GM18505 (cell line): ENCODE measurements around the gene LIAS.
"Not testable (repeated sequence)": the region's sequence is repeated elsewhere in the genome, so short reads cannot be mapped to it uniquely, and the experiment has no call there.

Experiments used
- ATAC-seq: cut with Tn5 transposase; IDR thresholded peaks from one replicate; pipeline ENCODE4 v1.9.1; 2021; ENCODE audit not compliant: unreplicated experiment
- POLR2A ChIP-seq: IDR thresholded peaks from 4 replicates; pipeline ENCODE4 v1.6.1; 2011; ENCODE audit warnings: borderline replicate concordance; ENCODE audit not compliant: insufficient read depth, insufficient read length; ENCODE audit errors: extremely low read depth

The LIAS gene

GRCh38 chr4:39442998-39443397 is 15.9 kb upstream of the LIAS start:
- TF ChIP-seq POLR2A, result no peak
- no peak for ATAC-seq

DNA sequence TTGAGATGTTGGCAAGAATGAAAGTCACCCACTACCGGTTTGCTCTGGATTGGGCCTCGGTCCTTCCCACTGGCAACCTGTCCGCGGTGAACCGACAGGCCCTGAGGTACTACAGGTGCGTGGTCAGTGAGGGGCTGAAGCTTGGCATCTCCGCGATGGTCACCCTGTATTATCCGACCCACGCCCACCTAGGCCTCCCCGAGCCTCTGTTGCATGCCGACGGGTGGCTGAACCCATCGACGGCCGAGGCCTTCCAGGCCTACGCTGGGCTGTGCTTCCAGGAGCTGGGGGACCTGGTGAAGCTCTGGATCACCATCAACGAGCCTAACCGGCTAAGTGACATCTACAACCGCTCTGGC is 12.4 kb upstream of the LIAS start:
- ATAC-seq, result no peak
- TF ChIP-seq POLR2A, result no peak

- peak; percentile 85 for ATAC-seq
- peak; percentile 51 for TF ChIP-seq POLR2A
Observed at GRCh38 chr4:39446842-39447573, 11.8 kb upstream of the LIAS start.

GRCh38 chr4:39450618-39451017 is 8.2 kb upstream of the LIAS start:
- no peak for TF ChIP-seq POLR2A
- ATAC-seq, result no peak

DNA sequence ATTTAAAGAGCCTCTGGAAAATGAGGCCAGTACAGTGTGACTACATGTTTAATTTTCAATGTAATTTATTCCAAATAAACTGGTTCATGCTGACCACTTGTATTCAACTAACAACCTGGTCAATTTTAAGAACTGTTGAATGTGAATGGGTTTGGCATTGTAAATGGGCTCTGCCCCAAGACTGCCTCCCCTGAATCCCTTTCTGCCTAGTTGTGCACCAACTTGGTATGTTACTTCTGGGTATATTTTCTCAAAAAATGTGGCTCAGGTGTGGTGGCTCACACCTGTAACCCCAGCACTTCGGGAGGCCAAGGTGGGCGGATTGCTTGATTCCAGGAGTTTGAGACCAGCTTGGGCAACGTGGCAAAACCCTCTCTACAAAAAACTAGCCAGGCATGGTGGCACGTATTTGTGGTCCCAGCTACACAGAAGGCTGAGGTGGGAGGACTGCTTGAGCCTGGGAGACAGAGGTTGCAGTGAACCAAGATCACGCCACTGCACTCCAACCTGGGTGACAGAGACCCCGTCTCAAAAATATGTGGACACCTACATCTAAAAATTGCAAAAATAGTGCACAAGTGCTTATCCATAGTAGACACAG is 7.3 kb upstream of the LIAS start:
- no peak for ATAC-seq
- peak; percentile 9 for TF ChIP-seq POLR2A

DNA sequence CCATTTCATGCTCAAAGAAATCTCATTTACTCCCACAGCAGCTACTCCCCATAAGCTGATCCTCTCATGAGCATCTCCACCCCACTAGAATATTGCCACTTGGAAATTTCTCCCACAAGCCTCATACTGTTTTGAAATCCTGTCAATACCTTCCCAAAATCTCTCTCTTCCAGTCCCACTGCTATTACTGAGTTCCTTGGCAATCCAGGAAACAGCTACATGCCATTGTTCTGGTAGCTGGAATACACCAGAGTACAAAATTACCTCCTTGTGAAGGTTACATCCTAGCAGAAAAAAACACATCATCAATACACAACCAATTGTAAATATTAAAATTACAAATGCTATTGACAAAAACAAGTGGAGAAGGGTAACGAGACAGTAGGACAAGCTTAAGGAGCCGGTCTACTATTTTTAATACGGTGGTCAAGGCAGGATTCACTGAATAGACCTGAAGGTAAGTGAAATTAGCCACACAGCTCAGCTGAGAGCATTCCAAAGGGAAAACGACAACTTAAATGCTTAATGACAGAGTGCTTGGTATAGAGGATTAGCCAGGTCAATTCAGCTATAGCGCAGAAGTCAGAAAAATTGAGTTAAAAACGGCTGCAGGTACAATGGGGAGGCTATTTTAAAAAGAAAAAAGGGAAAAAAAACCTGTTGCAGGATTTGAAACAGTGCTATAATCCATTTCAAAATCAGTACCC is 6.5 kb upstream of the LIAS start:
- TF ChIP-seq POLR2A, result no peak
- no peak for ATAC-seq

GRCh38 chr4:39452860-39453587 is 5.8 kb upstream of the LIAS start:
- ATAC-seq, result no peak
- peak; percentile 56 for TF ChIP-seq POLR2A

GRCh38 chr4:39453738-39454137 is 5.1 kb upstream of the LIAS start:
- no peak for ATAC-seq
- TF ChIP-seq POLR2A, result no peak

- no peak for ATAC-seq
- peak; percentile 16 for TF ChIP-seq POLR2A
Observed at GRCh38 chr4:39455486-39455885, 3.4 kb upstream of the LIAS start.

DNA sequence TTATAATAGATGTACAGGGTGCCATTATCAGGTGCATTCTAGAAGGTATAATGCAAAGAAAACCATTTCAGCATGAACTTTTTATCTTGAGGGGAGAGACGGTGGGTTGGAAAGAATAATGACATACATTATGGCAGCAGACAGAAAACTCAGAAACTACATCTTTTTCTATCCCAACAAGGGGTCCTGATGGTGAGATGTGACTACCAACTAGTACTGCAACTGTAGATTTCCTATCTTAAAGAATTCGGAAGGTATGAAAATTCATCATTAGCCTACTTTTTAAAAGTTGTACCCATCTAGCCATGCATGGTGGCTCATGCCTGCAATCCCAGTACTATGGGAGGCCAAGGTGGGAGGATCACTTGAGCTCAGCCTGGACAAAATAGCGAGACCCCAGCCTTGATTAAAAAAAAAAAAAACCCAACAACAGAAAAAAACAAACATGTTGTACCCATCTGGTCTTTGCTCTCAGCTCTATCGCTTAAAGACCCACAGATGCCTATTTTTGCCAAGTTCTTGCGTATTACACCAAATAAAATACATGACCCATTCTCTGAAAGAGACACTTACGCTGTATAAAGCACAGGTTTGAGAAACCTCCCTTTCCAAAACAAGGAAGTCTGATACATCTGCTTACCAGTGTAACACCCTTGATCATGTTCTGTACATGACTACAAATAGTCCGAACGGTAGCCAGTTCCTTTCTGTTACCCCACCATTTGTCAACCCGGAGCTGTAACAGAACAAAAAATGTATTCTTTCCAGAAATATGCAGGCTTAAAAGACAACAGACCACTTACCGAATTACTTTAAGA is 1.7 kb upstream of the LIAS start:
- no peak for TF ChIP-seq POLR2A

GRCh38 chr4:39458161-39458504 is 723 bp upstream of the LIAS start:
- not testable (repeated sequence) for ATAC-seq

More for the DNA sequence above, 1.7 kb upstream of the LIAS start:
- ATAC-seq, result no peak

- no peak for ATAC-seq
Observed at GRCh38 chr4:39464886-39465501, 6.1 kb downstream of the LIAS start.

GRCh38 chr4:39466747-39467146 is 7.9 kb downstream of the LIAS start:
- no peak for TF ChIP-seq POLR2A
- no peak for ATAC-seq

More at GRCh38 chr4:39464886-39465501, 6.1 kb downstream of the LIAS start:
- TF ChIP-seq POLR2A, result no peak

GRCh38 chr4:39467464-39467863 is 8.6 kb downstream of the LIAS start:
- TF ChIP-seq POLR2A, result no peak
- no peak for ATAC-seq
